Skeletal muscle satellite cell (primary cell): ENCODE measurements around the gene MRPL12. TPM values are rescaled to one million over a fixed set of nuclear protein-coding genes. Genes with fewer than 3 reads are reported as not detected.

ENCODE experiments used
- H3K27me3 ChIP-seq: 2 replicates; pipeline ENCODE4 v1.7.0; 2013; ENCODE audit warnings: low read length; ENCODE audit not compliant: control insufficient read depth, insufficient read depth
- H3K36me3 ChIP-seq: 2 replicates; pipeline ENCODE4 v1.7.0; 2013; ENCODE audit warnings: mild to moderate bottlenecking, control low read depth, low read length; ENCODE audit not compliant: insufficient read depth
- H3K4me1 ChIP-seq: 2 replicates; pipeline ENCODE4 v1.7.0; 2013; ENCODE audit warnings: low read length; ENCODE audit not compliant: control insufficient read depth, insufficient read depth
- H3K4me2 ChIP-seq: 2 replicates; pipeline ENCODE4 v1.7.0; 2013; ENCODE audit warnings: mild to moderate bottlenecking, low read length
- H3K4me3 ChIP-seq: 2 replicates; pipeline ENCODE4 v1.7.0; 2013; ENCODE audit warnings: low read length
- H3K9ac ChIP-seq: 2 replicates; pipeline ENCODE4 v1.7.0; 2013; ENCODE audit warnings: mild to moderate bottlenecking, low read depth, low read length, moderate library complexity
- H3K9me3 ChIP-seq: replicated peaks from 2 replicates; pipeline ENCODE4 v1.7.0; 2013; ENCODE audit warnings: mild to moderate bottlenecking, control low read depth, low read length
- total RNA-seq: library from RNA; depleted of rRNA; stranded (reverse); fragments of >200 nt; gene quantifications from 2 replicates; pipeline ENCODE4 v1.2.3, GENCODE V29; 2012; rRNA removed

The MRPL12 gene
- 26.6 and 28.6 TPM in 2 replicates for total RNA-seq

DNA sequence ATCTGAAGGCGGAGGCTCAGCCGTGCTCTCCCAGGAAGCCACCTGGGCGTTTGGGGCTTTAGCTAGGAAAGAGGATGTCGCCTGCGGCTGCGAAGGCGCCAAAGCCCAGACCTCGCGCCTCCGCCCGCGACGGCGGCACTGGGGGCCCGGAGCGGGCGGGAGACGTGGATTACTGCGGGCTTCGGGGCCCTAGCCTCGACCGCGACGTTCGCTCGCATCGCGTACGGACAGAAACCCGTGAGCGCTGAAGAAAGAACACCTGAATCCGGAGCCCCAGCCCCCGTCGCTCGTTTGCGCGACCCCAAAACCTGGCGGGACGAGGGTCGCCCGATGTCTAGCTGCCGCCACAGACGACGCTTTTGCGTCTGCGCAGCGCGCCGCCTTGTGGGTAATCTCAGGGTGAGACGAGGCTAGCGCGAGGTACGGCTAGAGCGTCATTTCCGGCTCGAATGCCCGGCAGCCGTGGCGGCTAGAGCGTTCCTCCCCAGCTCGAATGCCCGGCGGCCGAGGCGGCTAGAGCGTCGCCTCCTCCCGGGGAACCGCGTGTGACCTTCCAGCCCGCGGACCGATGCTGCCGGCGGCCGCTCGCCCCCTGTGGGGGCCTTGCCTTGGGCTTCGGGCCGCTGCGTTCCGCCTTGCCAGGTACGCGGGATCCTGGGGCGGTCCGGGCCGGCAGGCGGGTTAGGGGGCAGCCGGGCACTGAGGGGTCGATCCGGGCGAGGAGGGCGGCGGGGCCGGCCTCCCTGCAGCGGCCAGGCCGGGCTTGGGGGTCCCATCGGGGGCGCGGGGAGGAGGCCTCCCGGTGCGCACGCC lies at the start of gene MRPL12:
MRPL12 (plus strand) TSS at position 434 of the 813 bp plus-strand sequence; CDS start at position 569, 135 bp downstream.
- H3K36me3 ChIP-seq = peaks cover 69% of the 10 kb centered on the region

DNA sequence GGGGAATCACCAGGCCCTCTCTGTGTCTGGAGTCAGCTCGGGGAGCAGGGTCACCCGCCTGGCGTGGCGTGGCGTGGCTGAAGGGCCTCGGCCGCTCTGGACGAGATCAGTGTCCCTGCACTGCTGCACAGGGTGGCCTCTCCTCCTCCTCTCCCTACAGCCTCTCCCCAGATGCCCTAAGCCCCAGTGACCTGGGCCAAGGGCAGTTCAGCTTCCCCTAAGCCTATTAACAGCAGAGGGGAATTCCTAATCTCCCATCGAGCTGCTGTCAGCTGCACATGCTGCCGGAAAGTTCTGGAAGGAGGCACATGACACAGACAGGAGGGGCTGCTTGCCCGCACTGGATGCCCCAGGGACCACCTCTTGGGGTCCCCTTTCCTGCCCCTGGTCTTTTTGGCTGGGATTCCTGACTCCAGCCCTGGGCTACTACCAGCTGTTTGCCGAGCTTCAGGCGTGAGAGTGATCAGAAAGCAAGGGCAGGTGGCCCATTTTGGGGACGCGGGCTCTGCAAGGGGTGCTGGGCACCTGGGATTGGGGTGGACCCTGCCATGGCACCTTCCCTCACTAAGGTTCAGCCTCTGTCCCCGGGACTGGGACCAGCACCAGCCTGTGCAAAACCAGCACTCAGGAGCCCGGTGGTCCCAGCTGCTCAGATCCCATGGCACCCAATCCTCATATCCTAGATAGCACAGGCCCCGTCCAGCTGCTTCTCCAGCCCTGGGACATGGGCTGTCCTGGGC lies 47.6 kb upstream of the MRPL12 start:
- Histone ChIP-seq H3K9ac (no peak overlapping the region), H3K4me3 (no peak overlapping the region), H3K4me2 (no peak overlapping the region)

More for the DNA sequence above, at the start of gene MRPL12:
- H3K9me3 ChIP-seq = no peaks in the 10 kb centered on the region
- no peaks in the 10 kb centered on the region for H3K27me3 ChIP-seq
- peaks cover 25% of the 10 kb centered on the region for H3K4me1 ChIP-seq
- peak within 1 kb of the TSS; percentile 99 for H3K9ac ChIP-seq
- H3K4me2 ChIP-seq = peak within 1 kb of the TSS; percentile 98
- H3K4me3 ChIP-seq = peak within 1 kb of the TSS; percentile 91

DNA sequence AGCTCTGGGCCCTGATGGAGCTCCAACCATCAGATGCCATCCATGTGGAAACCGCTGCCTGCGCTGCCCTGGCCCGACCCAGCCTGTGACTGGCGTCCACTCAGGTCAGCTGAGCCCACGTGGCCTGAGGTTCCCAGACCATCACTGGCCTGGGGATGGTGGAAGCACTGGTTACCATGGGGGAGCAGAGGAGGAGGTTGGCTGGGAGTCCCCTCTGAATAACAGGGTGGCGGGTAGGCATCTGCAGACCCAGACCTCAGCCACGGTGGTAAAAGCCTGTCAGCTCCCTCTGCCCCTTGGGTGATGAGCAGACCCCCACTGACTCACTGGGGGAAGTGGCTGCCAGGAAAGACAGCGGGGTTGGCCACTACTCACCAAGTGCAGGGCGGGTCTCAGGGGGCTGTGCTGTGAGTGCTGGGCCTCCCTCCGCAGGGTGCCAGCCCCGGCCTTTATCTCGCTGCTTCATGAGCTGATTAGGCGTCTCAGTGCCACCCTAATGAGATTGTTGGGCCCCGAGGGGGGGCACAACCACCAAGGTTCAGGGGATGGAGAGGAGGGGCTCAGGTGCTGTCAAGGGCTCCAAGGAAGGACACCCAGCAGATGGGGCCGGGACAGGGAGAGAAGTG lies 46.9 kb upstream of the MRPL12 start, which contains the start of gene PDE6G:
PDE6G (minus strand) TSS at position 425 of the 626 bp plus-strand sequence. CDS start 3,237 bp downstream, outside the sequence.
- H3K9me3 ChIP-seq = no peaks in the 10 kb centered on the region
- H3K36me3 ChIP-seq = no peaks in the 10 kb centered on the region
- H3K4me1 ChIP-seq = peaks cover 8% of the 10 kb centered on the region
- no peak within 1 kb of the TSS for H3K4me3 ChIP-seq
- no peak within 1 kb of the TSS for H3K9ac ChIP-seq
- no peaks in the 10 kb centered on the region for H3K27me3 ChIP-seq
- H3K4me2 ChIP-seq = no peak within 1 kb of the TSS

More for the DNA sequence above, 47.6 kb upstream of the MRPL12 start:
- Histone ChIP-seq H3K27me3 (no peaks in the 10 kb centered on the region), H3K9me3 (no peaks in the 10 kb centered on the region), H3K4me1 (peaks cover 9% of the 10 kb centered on the region), H3K36me3 (no peaks in the 10 kb centered on the region)

DNA sequence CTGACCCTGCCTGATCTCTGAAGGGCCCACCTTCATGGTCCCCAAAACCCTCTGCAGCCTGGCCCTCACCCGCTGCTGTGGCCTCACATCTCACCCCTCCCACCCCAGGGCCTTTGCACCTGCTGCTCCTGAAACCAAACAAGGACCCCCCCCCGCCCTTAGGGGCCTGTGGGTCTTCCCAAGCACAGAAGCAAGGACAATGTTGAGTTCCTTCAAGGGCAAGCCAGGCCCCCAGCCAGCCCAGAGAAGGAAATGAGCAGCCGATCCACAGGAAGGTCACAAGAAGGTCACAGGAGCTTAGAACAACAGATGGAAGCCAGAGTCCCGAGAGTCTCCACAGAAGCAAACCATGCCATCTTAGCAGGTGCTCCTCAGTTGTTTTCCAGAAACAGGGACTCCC lies 46.3 kb upstream of the MRPL12 start:
- Histone ChIP-seq H3K4me1 (peaks cover 2% of the 10 kb centered on the region), H3K27me3 (no peaks in the 10 kb centered on the region), H3K9ac (no peak overlapping the region), H3K4me2 (no peak overlapping the region), H3K4me3 (no peak overlapping the region), H3K9me3 (no peaks in the 10 kb centered on the region), H3K36me3 (no peaks in the 10 kb centered on the region)

DNA sequence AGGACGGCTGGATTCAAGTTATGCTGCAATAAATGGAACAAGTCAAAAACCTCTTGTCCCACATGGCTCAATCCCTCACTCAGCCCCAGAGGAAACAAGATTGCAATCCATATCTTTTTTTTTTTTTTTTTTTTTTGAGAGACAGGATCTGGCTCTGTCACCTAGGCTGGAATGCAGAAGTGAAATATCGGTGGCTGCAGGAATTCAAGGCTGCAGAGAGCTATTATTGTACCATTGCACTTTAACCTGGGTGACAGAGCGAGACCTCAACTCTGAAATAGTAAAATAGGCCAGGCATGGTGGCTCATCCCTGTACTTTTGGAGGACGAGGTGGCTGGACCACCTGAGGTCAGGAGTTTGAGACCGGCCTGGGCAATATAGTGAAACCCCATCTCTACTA lies 44.1 kb upstream of the MRPL12 start:
- Histone ChIP-seq H3K4me1 (peaks cover 2% of the 10 kb centered on the region), H3K9ac (no peak overlapping the region), H3K27me3 (no peaks in the 10 kb centered on the region), H3K9me3 (no peaks in the 10 kb centered on the region), H3K4me3 (no peak overlapping the region), H3K36me3 (peaks cover 2% of the 10 kb centered on the region), H3K4me2 (no peak overlapping the region)

DNA sequence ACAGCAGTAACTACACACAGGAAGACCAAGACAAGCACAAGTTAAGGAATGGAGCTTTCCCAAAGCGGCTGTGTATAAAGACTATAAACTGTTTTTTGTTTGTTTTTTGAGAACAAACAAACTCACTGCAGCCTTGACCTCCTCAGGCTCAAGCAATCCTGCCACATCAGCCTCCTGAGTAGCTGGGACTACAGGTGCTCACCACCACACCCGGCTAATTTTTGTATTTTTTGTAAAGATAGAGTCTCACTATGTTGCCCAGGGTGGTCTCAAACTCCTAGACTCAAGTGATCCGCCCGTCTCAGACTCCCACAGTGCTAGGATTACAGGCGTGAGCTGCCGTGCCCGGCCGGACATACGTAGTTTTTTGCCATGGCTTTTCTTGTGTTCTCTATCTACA lies 42.7 kb upstream of the MRPL12 start:
- H3K4me2 ChIP-seq = no peak overlapping the region
- H3K4me1 ChIP-seq = peaks cover 9% of the 10 kb centered on the region
- no peak overlapping the region for H3K4me3 ChIP-seq
- H3K9me3 ChIP-seq = no peaks in the 10 kb centered on the region
- no peaks in the 10 kb centered on the region for H3K27me3 ChIP-seq
- H3K9ac ChIP-seq = no peak overlapping the region
- peaks cover 13% of the 10 kb centered on the region for H3K36me3 ChIP-seq

DNA sequence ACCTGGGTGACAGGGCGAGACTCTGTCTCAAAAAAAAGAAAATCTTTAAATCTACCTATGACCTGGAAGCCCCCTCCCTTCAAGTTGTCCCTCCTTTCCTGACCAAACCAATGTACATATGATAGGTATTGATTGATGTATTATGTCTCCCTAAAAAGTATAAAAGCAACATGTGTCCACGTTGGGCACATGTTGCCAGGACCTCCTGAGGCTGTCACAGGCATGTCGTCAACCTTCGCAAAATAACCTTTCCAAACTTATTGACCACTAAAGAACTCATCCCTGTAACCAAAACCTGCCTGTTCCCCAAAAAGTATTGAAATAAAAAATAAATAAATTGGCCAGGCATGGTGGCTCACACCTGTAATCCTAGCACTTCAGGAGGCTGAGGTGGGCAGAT lies 41.2 kb upstream of the MRPL12 start:
- peaks cover 13% of the 10 kb centered on the region for H3K4me1 ChIP-seq
- H3K27me3 ChIP-seq = no peaks in the 10 kb centered on the region
- no peaks in the 10 kb centered on the region for H3K9me3 ChIP-seq
- H3K9ac ChIP-seq = no peak overlapping the region
- H3K36me3 ChIP-seq = peaks cover 13% of the 10 kb centered on the region
- H3K4me2 ChIP-seq = no peak overlapping the region
- no peak overlapping the region for H3K4me3 ChIP-seq

DNA sequence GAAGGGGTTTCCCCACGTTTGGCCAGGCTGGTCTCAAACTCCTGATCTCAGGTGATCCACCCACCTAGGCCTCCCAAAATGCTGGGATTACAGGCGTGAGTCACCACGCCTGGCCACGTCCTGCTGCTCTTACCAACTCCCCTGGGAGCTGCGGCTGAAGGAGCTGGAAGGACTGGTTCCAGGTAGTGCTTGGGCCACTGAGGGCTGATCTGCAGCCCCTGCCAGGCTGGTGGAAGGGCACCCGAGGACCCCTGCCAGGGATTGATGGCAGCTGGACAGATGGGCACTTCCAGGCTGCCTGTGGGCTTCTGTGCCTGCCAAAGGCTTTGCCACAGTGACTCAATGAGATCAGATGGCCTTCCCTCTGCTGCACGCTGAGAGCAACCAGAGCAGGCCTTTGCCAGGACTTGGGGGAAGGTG lies 39.1 kb upstream of the MRPL12 start:
- H3K4me3 ChIP-seq = no peak overlapping the region
- H3K27me3 ChIP-seq = no peaks in the 10 kb centered on the region
- no peaks in the 10 kb centered on the region for H3K9me3 ChIP-seq
- H3K4me1 ChIP-seq = peaks cover 21% of the 10 kb centered on the region
- no peak overlapping the region for H3K9ac ChIP-seq
- H3K36me3 ChIP-seq = peaks cover 13% of the 10 kb centered on the region
- no peak overlapping the region for H3K4me2 ChIP-seq

DNA sequence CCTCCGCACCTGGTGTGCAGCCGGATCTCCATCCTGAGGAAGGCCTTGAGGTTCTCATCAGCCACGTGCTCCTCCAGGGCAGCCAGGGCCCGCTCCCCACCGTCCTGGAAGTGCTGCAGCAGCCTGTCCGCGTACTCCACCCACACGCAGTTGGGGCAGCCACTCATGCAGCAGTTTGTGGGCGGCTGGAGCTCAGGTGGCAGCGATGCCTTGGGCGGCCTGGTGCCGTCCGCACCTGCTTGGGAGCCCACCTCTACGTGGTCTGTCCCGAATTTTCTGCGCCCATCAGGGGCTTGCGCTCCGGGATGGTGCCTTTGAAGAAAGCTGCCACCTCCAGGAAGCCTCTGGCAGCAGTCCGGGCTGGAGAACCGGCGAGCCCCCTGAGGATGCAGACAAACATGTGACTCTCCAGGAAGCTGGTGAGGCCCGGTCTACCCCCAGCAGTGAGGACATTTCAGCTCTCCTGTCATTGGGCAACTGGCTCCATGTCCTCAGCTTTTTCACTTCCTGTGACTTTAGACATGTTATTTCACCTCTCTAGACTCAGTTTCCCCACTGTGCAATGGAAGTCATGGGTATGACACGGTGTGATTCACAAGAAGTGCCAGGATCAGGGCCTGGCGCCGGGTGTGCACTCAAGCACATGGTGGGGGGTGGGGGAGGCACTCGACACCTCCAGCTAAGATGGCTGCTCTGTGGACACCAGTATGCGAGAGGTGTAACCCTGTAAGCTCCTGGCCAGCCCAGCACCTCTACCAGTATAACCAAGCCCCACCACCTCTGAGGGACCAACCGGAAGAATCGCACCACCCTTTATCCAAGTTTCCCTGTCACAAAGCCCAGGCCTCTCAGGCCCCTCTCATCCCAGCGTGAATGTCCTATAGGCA lies 37.7 kb upstream of the MRPL12 start:
- Histone ChIP-seq H3K4me3 (peak overlapping the region; percentile 95), H3K4me1 (peaks cover 21% of the 10 kb centered on the region), H3K9ac (peak overlapping the region; percentile 94), H3K9me3 (no peaks in the 10 kb centered on the region), H3K36me3 (peaks cover 22% of the 10 kb centered on the region), H3K4me2 (peak overlapping the region; percentile 95), H3K27me3 (no peaks in the 10 kb centered on the region)

DNA sequence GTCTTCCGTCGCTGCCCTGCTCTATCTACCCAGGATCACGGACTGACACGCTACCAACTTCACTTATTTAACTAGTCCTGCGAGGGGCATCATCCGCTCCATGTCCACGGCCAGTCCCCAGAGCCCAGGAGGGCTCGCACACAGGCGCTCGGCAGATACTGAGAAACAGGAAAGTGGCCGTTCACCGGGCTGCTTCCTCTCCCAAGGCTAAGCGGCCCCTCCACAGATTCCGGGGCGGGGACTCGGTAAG lies 37.1 kb upstream of the MRPL12 start:
- no peaks in the 10 kb centered on the region for H3K9me3 ChIP-seq
- peak overlapping the region; percentile 94 for H3K9ac ChIP-seq
- H3K4me2 ChIP-seq = peak overlapping the region; percentile 95
- no peaks in the 10 kb centered on the region for H3K27me3 ChIP-seq
- peaks cover 21% of the 10 kb centered on the region for H3K4me1 ChIP-seq
- peaks cover 26% of the 10 kb centered on the region for H3K36me3 ChIP-seq
- peak overlapping the region; percentile 95 for H3K4me3 ChIP-seq
